ENCODE data around the gene TFAP2E. TPM values are rescaled to one million over a fixed set of nuclear protein-coding genes. Genes with fewer than 3 reads are reported as not detected.

TFAP2E gene
- total RNA-seq, 2 experiments from 2014 or later = 0.53 to 0.58 TPM

DNA sequence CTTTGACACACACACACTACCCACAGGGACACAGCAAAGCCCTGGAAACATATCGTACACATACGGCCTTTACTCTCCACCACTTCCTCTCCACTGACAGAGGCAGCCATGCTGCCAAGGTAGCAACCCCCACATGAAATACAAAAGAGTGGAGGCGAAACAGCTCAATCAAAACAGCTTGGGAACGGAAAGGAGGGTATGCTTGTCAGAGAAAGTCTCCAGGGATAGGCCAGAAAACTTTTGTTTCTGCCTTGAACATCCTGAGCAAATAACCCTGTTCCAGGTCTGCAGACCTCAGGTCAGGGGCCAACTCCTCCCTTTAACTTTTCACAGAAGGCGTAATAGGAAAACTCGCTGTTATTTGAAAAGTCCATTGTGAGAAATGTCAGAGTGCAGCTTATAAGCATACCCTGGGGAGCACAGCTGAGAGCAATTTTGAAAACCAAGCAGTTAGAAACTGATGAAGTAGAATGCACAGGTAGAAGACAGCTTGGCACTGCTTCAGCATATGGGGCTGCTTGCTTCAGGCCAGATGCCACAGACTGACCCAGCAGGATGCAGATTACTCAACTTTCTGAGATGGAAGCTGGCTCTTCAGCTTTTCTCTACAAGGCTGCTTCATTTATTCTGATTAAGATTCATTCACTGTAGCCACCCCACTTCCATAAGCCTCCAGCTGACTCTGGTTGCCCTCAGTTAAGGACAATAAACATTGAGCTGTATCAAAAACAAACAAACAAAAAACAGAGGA is 33.9 kb upstream of the TFAP2E start:
- Mint-ChIP-seq H3K9me3 (ENCODE audit: low read depth) (no peaks in the 10 kb centered on the region), H3K27ac (peak overlapping the region; percentile 92), H3K4me3 (peak overlapping the region; percentile 45), H3K27me3 (no peaks in the 10 kb centered on the region), H3K4me1 (peaks cover 87% of the 10 kb centered on the region), H3K36me3 (ENCODE audit: low read depth) (peaks cover 10% of the 10 kb centered on the region)
- POLR2A ChIA-PET = interaction anchor here (0.6 to 1.5 kb wide), 4 partner anchors 33 to 230 kb away, joined by 3 to 11 read pairs (median 4); partner anchors contain the start of gene CLSPN
- DNase-seq (peak; percentile 48), ATAC-seq (peak; percentile 76)
- CTCF ChIA-PET = interaction anchor here (0.6 to 5.8 kb wide), 5 partner anchors 31 to 459 kb away, joined by 3 to 54 read pairs (median 5); no protein-coding TSS in a partner anchor
- intact Hi-C loops (cut with DNase I, micrococcal nuclease) = loop anchor here (1.0 to 2.0 kb wide), 4 partner anchors 18 to 33 kb away; partner anchors contain the start of genes KIAA0319L (in 2 of the 2) and NCDN (in 2 of the 2)

DNA sequence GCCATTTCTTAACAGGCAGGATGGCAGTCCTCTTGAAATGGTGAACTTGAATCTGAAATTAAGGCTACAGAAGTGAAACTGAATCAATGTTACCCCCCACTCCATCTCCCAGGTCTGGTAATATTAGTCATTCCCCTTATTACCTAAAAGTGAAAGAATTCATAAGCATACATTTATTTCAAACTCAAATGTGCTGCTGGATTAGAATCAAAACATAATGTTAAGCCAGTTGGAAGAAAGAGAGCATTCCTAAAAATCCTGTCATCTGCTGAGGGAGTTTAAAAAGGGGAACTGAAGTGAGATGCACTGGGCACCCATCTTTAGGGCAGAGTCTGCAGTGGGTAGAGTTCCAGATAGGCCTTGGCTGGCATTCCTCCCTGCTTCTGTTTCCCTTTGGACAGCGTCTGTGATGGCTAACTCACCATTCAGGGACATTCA is 33.3 kb upstream of the TFAP2E start:
- H3K9me3 Mint-ChIP-seq (ENCODE audit: low read depth) = no peaks in the 10 kb centered on the region
- CTCF ChIA-PET = interaction anchor here (0.7 to 5.8 kb wide), 4 partner anchors 31 to 88 kb away, joined by 4 to 54 read pairs (median 5); no protein-coding TSS in a partner anchor
- ATAC-seq = peak; percentile 55
- DNase-seq = no peak
- no peaks in the 10 kb centered on the region for H3K27me3 Mint-ChIP-seq
- peak overlapping the region; percentile 45 for H3K4me3 Mint-ChIP-seq
- peak overlapping the region; percentile 92 for H3K27ac Mint-ChIP-seq
- intact Hi-C loops (cut with DNase I, micrococcal nuclease) = loop anchor here (1.0 to 2.0 kb wide), 4 partner anchors 17 to 34 kb away; partner anchors contain the start of genes KIAA0319L (in 2 of the 2) and NCDN (in 2 of the 2)
- peaks cover 88% of the 10 kb centered on the region for H3K4me1 Mint-ChIP-seq
- H3K36me3 Mint-ChIP-seq (ENCODE audit: low read depth) = peaks cover 9% of the 10 kb centered on the region
- POLR2A ChIA-PET = interaction anchor here (0.6 to 1.5 kb wide), 4 partner anchors 33 to 229 kb away, joined by 3 to 11 read pairs (median 4); partner anchors contain the start of gene CLSPN

DNA sequence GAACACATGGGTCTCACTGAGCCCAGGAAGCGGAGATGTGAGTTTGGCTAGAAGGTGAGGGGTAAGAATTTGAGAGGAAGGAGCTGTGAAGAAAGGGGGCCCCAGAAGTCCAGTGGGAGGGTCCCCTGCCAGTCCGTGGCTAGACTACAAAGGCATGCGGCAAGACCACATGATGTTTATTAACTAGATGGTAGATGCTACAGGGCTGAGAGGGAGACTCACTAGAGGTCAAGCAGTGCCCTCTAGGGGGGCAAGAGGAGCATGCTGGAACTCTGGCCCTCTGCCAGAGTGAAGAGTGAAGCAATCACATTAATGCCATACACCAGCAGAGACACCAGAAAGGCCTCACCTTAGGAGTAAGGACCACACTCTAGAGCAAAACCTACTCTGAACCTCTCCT is 28.1 kb upstream of the TFAP2E start:
- H3K4me1 Mint-ChIP-seq = peaks cover 56% of the 10 kb centered on the region
- no peak overlapping the region for H3K4me3 Mint-ChIP-seq

DNA sequence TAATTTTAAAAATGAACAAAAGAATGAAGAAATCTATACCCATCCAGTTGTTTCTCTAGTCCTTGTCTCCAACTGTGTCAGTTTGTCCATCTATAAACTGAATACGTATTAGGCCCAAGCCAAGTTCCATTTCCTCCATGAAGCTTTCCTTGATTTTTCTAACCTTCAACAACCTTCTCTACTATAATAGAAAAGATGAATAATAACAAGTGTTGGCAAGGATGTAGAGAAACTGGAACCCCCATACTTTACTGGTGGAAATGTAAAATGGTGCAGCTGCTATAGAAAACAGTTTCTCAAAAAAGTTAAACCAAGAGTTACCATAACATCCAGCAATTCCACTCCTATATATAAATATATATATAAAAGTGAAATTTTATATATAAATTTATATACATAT is 26.5 kb upstream of the TFAP2E start:
- Mint-ChIP-seq H3K4me1 (peaks cover 44% of the 10 kb centered on the region), H3K27ac (no peak overlapping the region), H3K4me3 (no peak overlapping the region), H3K36me3 (ENCODE audit: low read depth) (peaks cover 20% of the 10 kb centered on the region), H3K9me3 (ENCODE audit: low read depth) (no peaks in the 10 kb centered on the region), H3K27me3 (no peaks in the 10 kb centered on the region)
- ATAC-seq (no peak), DNase-seq (no peak)
- ChIA-PET CTCF (interaction anchor here (4.0 kb wide), 1 partner anchor 94 kb away, joined by 42 read pairs; no protein-coding TSS in a partner anchor), POLR2A (no interaction called here)
- intact Hi-C loops (cut with DNase I, micrococcal nuclease) = no loop called here

More for the DNA sequence above, 28.1 kb upstream of the TFAP2E start:
- DNase-seq (peak; percentile 67), ATAC-seq (peak; percentile 91)
- Mint-ChIP-seq H3K27me3 (no peaks in the 10 kb centered on the region), H3K36me3 (ENCODE audit: low read depth) (peaks cover 20% of the 10 kb centered on the region), H3K27ac (no peak overlapping the region), H3K9me3 (ENCODE audit: low read depth) (no peaks in the 10 kb centered on the region)
- POLR2A ChIA-PET = no interaction called here
- intact Hi-C loops (cut with DNase I, micrococcal nuclease) = loop anchor here (1.0 kb wide), 1 partner anchor 94 kb away; no protein-coding TSS in a partner anchor
- CTCF ChIA-PET = interaction anchor here (0.7 to 4.0 kb wide), 5 partner anchors 11 to 225 kb away, joined by 3 to 42 read pairs (median 5); partner anchors contain the start of gene KIAA0319L

DNA sequence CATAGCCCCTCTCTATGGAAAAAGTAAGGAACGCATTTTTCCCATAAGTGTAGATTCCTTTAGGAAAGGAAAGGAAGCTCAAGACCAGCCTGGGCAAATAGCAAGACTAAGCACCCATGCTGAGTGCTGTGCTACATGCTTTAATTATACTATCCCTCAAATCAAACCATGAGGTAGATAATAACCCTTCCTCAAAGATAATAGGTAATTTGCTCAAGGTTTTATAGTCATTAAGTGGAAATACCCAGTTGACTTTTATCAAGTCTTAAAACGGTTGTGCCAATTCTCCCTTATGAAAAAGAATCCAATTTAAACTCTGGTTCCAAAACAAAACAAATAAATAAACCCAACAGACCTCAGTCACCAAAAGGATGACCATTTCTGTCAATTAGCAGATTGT is 19.3 kb upstream of the TFAP2E start:
- Mint-ChIP-seq H3K4me3 (no peak overlapping the region), H3K36me3 (ENCODE audit: low read depth) (peaks cover 25% of the 10 kb centered on the region), H3K27me3 (no peaks in the 10 kb centered on the region), H3K27ac (no peak overlapping the region), H3K9me3 (ENCODE audit: low read depth) (no peaks in the 10 kb centered on the region), H3K4me1 (peaks cover 43% of the 10 kb centered on the region)
- intact Hi-C loops (cut with DNase I, micrococcal nuclease) = loop anchor here in 1 of 2 experiments (10.0 kb wide), 1 partner anchor 831 kb away; the partner anchor contains the start of gene STK40
- DNase-seq (no peak), ATAC-seq (no peak)
- ChIA-PET POLR2A (no interaction called here), CTCF (no interaction called here)

DNA sequence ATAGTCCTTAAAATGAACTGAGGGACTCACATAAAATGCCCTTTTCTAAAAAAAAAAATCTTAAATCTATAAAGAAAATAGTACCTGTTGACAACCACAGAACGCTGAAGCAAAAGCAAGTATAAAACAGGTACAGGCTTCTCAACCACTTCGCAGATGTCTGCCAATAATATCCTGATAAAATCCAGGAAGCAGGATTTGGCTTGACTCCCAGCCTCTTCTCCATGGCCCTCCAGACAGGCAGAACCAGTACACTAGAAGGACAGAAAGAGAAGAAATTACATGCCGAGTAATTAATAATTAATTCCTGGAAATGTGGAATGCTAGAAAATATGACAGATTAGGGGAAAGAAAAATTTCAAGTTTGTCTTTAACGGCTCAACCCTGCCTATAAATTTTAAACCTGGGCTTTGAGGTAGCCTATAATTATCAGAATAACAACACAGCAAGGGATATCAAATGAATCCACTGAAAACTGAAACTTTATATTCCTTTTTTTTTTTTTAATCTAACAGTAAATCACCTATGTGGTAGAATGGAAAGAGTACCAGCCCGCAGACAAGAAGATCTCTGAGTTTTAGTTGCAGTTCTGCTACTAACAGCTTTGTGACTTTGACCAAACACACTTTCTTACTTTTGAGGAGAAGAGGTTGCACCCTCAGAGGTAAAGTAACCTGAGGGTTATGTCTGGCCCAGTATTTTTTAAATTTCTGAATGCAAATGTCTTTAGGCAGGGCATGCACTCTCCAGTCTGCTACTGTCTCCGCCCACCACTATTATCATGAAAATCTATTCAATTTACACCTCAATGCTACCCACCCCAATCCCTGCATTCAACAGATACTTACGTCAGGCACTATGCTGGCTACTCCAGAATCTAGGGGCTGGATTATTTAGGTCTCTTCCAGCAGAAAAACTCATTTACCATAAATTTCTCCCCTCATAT is 18.6 kb upstream of the TFAP2E start:
- ATAC-seq (no peak), DNase-seq (no peak)
- Mint-ChIP-seq H3K27ac (no peak overlapping the region), H3K36me3 (ENCODE audit: low read depth) (peaks cover 22% of the 10 kb centered on the region), H3K27me3 (no peaks in the 10 kb centered on the region), H3K4me1 (peaks cover 45% of the 10 kb centered on the region), H3K4me3 (no peak overlapping the region), H3K9me3 (ENCODE audit: low read depth) (no peaks in the 10 kb centered on the region)
- intact Hi-C loops (cut with DNase I, micrococcal nuclease) = loop anchor here (5.0 to 10.0 kb wide), 4 partner anchors 47 to 830 kb away; partner anchors contain the start of genes PSMB2 (in 1 of the 2), SFPQ (in 1 of the 2) and STK40 (in 1 of the 2)
- POLR2A ChIA-PET = no interaction called here
- CTCF ChIA-PET = interaction anchor here (3.3 kb wide), 1 partner anchor 102 kb away, joined by 31 read pairs; no protein-coding TSS in a partner anchor

DNA sequence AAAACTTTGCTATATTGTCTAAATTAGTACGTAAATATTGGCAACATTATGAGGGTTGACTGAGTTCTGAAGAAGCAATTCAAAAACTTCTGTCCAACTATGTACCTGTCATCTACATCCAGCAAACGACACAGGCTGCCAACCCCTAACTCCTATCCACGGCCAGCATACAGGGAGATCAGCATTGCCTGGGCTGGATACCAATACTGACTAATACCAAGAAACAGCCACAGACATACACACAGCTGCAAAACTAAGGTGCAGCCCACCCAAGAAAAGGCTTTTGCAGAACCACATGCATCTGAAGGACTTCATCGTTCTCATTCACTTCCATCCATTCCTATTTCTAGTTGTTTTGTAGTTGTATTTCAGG is 17.9 kb upstream of the TFAP2E start:
- Mint-ChIP-seq H3K27ac (peak overlapping the region; percentile 51), H3K4me3 (peak overlapping the region; percentile 98), H3K4me1 (peaks cover 44% of the 10 kb centered on the region), H3K27me3 (no peaks in the 10 kb centered on the region), H3K9me3 (ENCODE audit: low read depth) (no peaks in the 10 kb centered on the region), H3K36me3 (ENCODE audit: low read depth) (peaks cover 19% of the 10 kb centered on the region)
- CTCF ChIA-PET = interaction anchor here (0.6 to 3.3 kb wide), 3 partner anchors 23 to 161 kb away, joined by 4 to 31 read pairs (median 14); no protein-coding TSS in a partner anchor
- intact Hi-C loops (cut with DNase I, micrococcal nuclease) = loop anchor here (5.0 to 10.0 kb wide), 4 partner anchors 48 to 830 kb away; partner anchors contain the start of genes PSMB2 (in 1 of the 2), SFPQ (in 1 of the 2) and STK40 (in 1 of the 2)
- DNase-seq (no peak), ATAC-seq (no peak)
- POLR2A ChIA-PET = interaction anchor here (1.3 kb wide), 2 partner anchors 19 to 49 kb away, joined by 5 to 6 read pairs; no protein-coding TSS in a partner anchor

DNA sequence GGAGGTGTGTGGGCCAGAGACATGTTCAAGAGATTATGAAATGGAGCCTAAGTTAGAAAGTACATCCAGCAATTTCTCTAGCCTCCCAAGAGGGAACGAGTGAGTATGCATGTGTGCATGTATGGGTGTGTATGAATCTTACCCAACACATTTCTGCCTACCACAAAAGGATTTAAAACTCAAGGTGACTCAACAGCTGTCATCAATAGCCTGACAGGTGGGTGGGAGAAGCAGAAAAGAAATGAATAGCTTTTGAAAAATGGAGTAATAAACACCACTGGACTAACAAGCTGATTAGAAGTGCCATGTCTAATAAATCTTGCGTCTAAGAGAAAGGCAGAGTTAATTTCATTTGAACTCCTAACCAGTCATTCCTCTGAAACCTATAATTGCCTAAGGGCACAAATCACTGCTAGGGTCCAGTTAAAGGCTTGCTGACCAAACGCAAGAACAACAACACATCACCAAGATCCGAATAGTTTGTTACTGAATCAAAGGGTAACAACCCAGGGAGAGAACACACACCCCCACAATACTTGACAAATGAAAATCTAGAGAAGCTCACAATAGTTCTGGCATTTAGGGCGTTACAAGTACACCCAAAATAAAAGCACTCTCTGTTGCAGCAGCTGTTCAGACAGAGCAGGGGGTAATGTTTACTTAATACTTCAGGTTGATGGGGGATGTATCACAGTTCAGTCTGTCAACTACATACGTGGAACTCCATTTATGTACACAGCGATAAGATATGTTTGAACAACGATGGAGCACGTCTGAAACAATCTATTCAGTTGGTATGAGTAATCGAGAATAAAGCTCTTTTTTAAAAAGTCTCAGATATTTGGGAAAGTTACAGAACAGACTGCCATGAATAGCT is 17.3 kb upstream of the TFAP2E start:
- Mint-ChIP-seq H3K36me3 (ENCODE audit: low read depth) (peaks cover 19% of the 10 kb centered on the region), H3K9me3 (ENCODE audit: low read depth) (no peaks in the 10 kb centered on the region), H3K4me3 (peak overlapping the region; percentile 98), H3K4me1 (peaks cover 44% of the 10 kb centered on the region), H3K27ac (peak overlapping the region; percentile 87), H3K27me3 (no peaks in the 10 kb centered on the region)
- ATAC-seq (peak; percentile 16), DNase-seq (no peak)
- intact Hi-C loops (cut with DNase I, micrococcal nuclease) = loop anchor here (2.0 to 10.0 kb wide), 6 partner anchors 17 to 829 kb away; partner anchors contain the start of genes AGO3 (in 1 of the 2), PSMB2 (in 1 of the 2), SFPQ (in 1 of the 2) and STK40 (in 1 of the 2)
- POLR2A ChIA-PET = interaction anchor here (0.7 to 1.3 kb wide), 5 partner anchors 9 to 193 kb away, joined by 3 to 6 read pairs (median 3); no protein-coding TSS in a partner anchor
- CTCF ChIA-PET = interaction anchor here (0.6 to 3.3 kb wide), 10 partner anchors 9 to 697 kb away, joined by 3 to 31 read pairs (median 4); partner anchors contain the start of gene SMIM12

DNA sequence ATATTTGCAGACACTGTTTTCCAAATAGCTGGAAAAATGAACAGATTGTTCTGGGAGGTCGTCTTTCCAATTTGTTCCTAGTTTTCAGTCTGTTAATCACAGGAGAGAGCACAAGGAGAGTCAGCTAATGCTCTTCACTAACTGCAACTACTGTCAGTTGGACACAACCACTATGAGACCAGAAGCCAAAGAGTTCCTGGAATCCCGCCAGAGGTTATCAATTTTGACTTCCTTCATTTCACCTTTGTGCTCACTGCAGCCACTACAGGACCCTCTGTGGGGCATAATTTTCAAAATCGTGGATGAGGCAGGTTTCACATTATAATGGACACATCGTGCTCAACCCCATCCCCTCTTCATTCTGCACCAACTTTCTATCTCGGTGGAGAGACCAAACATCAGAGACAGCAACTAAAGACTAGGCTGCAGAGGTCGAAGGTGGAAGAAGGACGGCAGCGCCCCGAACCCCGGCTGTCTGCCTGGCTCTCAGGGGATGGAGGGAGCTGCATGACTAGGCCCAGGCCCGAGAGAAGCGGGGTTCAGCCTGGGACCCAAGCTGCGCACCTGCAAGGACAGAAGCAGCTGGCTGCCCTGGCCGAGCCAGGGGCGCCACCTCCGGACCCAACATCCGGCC is 16.5 kb upstream of the TFAP2E start:
- Mint-ChIP-seq H3K9me3 (ENCODE audit: low read depth) (no peaks in the 10 kb centered on the region), H3K4me3 (peak overlapping the region; percentile 98), H3K36me3 (ENCODE audit: low read depth) (peaks cover 18% of the 10 kb centered on the region), H3K4me1 (peaks cover 50% of the 10 kb centered on the region), H3K27ac (peak overlapping the region; percentile 87), H3K27me3 (no peaks in the 10 kb centered on the region)
- peak; percentile 2 for ATAC-seq
- intact Hi-C loops (cut with DNase I, micrococcal nuclease) = loop anchor here (1.0 to 10.0 kb wide), 17 partner anchors 17 to 828 kb away; partner anchors contain the start of genes PSMB2 (in 2 of the 2), SFPQ (in 2 of the 2), AGO1 (in 1 of the 2) and AGO3 (in 1 of the 2)
- CTCF ChIA-PET = interaction anchor here (0.8 to 3.3 kb wide), 9 partner anchors 8 to 697 kb away, joined by 3 to 31 read pairs (median 3); partner anchors contain the start of gene SMIM12
- POLR2A ChIA-PET = interaction anchor here (0.6 to 1.5 kb wide), 10 partner anchors 8 to 374 kb away, joined by 3 to 6 read pairs (median 3); partner anchors contain the start of genes AGO3 and SFPQ
- peak; percentile 51 for DNase-seq

Measured in activated CD4-positive, alpha-beta T cell treated with anti-CD3 and anti-CD28 coated beads for 36 hours (primary cell).